ENCODE data around the gene PACRG. TPM values are rescaled to one million over a fixed set of nuclear protein-coding genes. Genes with fewer than 3 reads are reported as not detected.

PACRG gene
- total and polyA plus RNA-seq, 2 of the 8 experiments (the other 6 are each of a cell fraction or from before 2014, with no cell fraction given), result 0.44 to 0.54 TPM

- Histone ChIP-seq H2BK12ac (ENCODE audit: low read depth, low read length) (no peak overlapping the region), H3K4me2 (ENCODE audit: insufficient read depth in 1 of 2, low read depth in 2 of 2, low read length in 2 of 2) (no peak overlapping the region), H2BK5ac (ENCODE audit: low read depth, low read length) (no peak overlapping the region), H3K27ac (ENCODE audit: low read depth, low read length) (no peak overlapping the region), H2BK120ac (replicated peaks; ENCODE audit: low read depth, low read length) (no peak overlapping the region), H3K4ac (replicated peaks; ENCODE audit: insufficient read length, low read depth, low read length) (no peak overlapping the region), H3K14ac (ENCODE audit: insufficient read length) (no peak overlapping the region), H3K79me2 (ENCODE audit: control insufficient read depth in 1 of 2, insufficient read depth in 2 of 2, low read length in 2 of 2) (no peaks in the 10 kb centered on the region), H2BK20ac (ENCODE audit: low read length) (no peak overlapping the region), H3K23ac (ENCODE audit: insufficient read length) (no peak overlapping the region), H3K79me1 (ENCODE audit: low read depth, low read length) (no peaks in the 10 kb centered on the region), H2AFZ (ENCODE audit: low read length) (no peak overlapping the region), H3K4me3 (ENCODE audit: extremely low read depth in 1 of 4, insufficient read depth in 2 of 4, low read depth in 3 of 4, low read length in 4 of 4) (no peak overlapping the region), H3K4me1 (replicated peaks in 1 of 4; ENCODE audit: control insufficient read depth in 3 of 4, insufficient read depth in 4 of 4, low read length in 3 of 4) (peaks cover 0 to 3% (median 0%) of the 10 kb centered on the region in 4 experiments; a peak in 2 of 7 replicates), H4K5ac (ENCODE audit: insufficient read length, low read depth, low read length) (no peak overlapping the region), H4K8ac (ENCODE audit: extremely low read depth, insufficient read depth, low read length) (no peak overlapping the region), H3K18ac (ENCODE audit: extremely low read depth, low read length) (no peak overlapping the region), H4K91ac (replicated peaks; ENCODE audit: insufficient read length, low read length) (no peak overlapping the region), H3K9ac (replicated peaks in 1 of 4; ENCODE audit: extremely low read depth in 1 of 4, low read depth in 3 of 4, low read length in 3 of 4) (no peak overlapping the region), H3K9me3 (ENCODE audit: insufficient read depth in 2 of 2, low read depth in 1 of 2, low read length in 1 of 2) (no peaks in the 10 kb centered on the region), H2AK5ac (ENCODE audit: low read depth, low read length) (no peak overlapping the region), H3K56ac (replicated peaks; ENCODE audit: insufficient read length, low read depth, low read length) (no peak overlapping the region), H4K20me1 (replicated peaks in 1 of 2; ENCODE audit: control insufficient read depth in 1 of 2, insufficient read depth in 2 of 2, low read length in 2 of 2) (no peaks in the 10 kb centered on the region), H3K27me3 (replicated peaks in 1 of 4; ENCODE audit: control insufficient read depth in 3 of 4, extremely low read depth in 1 of 4, insufficient read depth in 3 of 4, low read length in 3 of 4) (peaks cover 0 to 2% (median under 1%) of the 10 kb centered on the region in 4 experiments; a peak in 4 of 7 replicates), H3K23me2 (ENCODE audit: low read depth, low read length) (no peaks in the 10 kb centered on the region), H2BK15ac (ENCODE audit: low read length) (no peak overlapping the region), H3K36me3 (ENCODE audit: control insufficient read depth in 2 of 4, insufficient read depth in 4 of 4, low read length in 3 of 4) (no peaks in the 10 kb centered on the region)
- FAIRE-seq, result no peak
- ChIA-PET CTCF (ENCODE audit: partially characterized antibody) (no interaction called here), POLR2A (ENCODE audit: partially characterized antibody) (no interaction called here)
- TF ChIP-seq JUN (IDR thresholded peaks at IDR 0.05; ENCODE audit: low read depth, low read length) (no peak), ATF3 (IDR thresholded peaks at IDR 0.05; ENCODE audit: insufficient read depth, low read depth, low read length) (no peak), SP2 (IDR thresholded peaks at IDR 0.05; ENCODE audit: low read length) (no peak)
- DNase-seq (ENCODE audit: low read depth in 1 of 2, low spot score in 2 of 2), result no peak
- WGBS, 2 experiments (ENCODE audit: extremely low coverage in 1 of 2, insufficient coverage in 1 of 2, insufficient read length in 1 of 2, insufficient replicate concordance in 2 of 2, low coverage in 1 of 2, low lambda C conversion rate in 2 of 2, missing lambda C conversion rate in 1 of 2), result 87% methylated on average over 9 of the region's 9 CpGs; no CpG with 5 or more reads in 1 of the 2 experiments
Observed at GRCh38 chr6:163253556-163254213, 525.9 kb downstream of the PACRG start.
